OCI-LY1 (cell line): Measurements from ENCODE around the gene LIMA1.

Source experiments
- H2AFZ ChIP-seq: fragments of 200-600 bp; sonication (generic), shearing (Covaris generic); 2 replicates; pipeline ENCODE4 v1.6.0; 2014; ENCODE audit warnings: antibody characterized with exemption, mild to moderate bottlenecking, low read length
- H3F3A ChIP-seq: fragments of 200-600 bp; sonication (generic), shearing (Covaris generic); 2 replicates; pipeline ENCODE4 v1.6.0; 2014; ENCODE audit warnings: mild to moderate bottlenecking, antibody characterized with exemption, low read length, moderate library complexity; ENCODE audit not compliant: insufficient read depth
- H3K27ac ChIP-seq: fragments of 200-600 bp; sonication (generic); 2 replicates; pipeline ENCODE4 v1.5.1; 2014; ENCODE audit warnings: low read length, mixed run types, mild to moderate bottlenecking, low read depth; ENCODE audit not compliant: poor library complexity, severe bottlenecking
- H3K27me3 ChIP-seq: fragments of 200-600 bp; sonication (generic); 2 replicates; pipeline ENCODE4 v1.6.0; 2014; ENCODE audit warnings: antibody characterized with exemption, mild to moderate bottlenecking, low read length, moderate library complexity; ENCODE audit not compliant: insufficient read depth
- H3K36me3 ChIP-seq: fragments of 200-600 bp; sonication (generic); 2 replicates; pipeline ENCODE4 v1.6.1; 2014; ENCODE audit warnings: mild to moderate bottlenecking, antibody characterized with exemption, low read length, moderate library complexity, mixed read lengths; ENCODE audit not compliant: insufficient read depth
- H3K4me1 ChIP-seq: fragments of 200-600 bp; sonication (generic); 2 replicates; pipeline ENCODE4 v1.5.1; 2014; ENCODE audit warnings: mild to moderate bottlenecking, low read length, moderate library complexity; ENCODE audit not compliant: insufficient read depth, severe bottlenecking
- H3K4me2 ChIP-seq: fragments of 200-600 bp; sonication (generic), shearing (Covaris generic); 2 replicates; pipeline ENCODE4 v1.6.1; 2014; ENCODE audit warnings: low read length
- H3K4me3 ChIP-seq: fragments of 200-600 bp; sonication (generic); 2 replicates; pipeline ENCODE4 v1.5.1; 2014; ENCODE audit warnings: low read length, low read depth, mild to moderate bottlenecking, mixed read lengths; ENCODE audit not compliant: poor library complexity, severe bottlenecking
- H3K79me2 ChIP-seq: fragments of 200-600 bp; shearing (Covaris generic); 2 replicates; pipeline ENCODE4 v1.6.1; 2016; ENCODE audit warnings: mixed run types, low read length, mixed read lengths; ENCODE audit not compliant: insufficient read depth
- H3K9ac ChIP-seq: fragments of 200-600 bp; sonication (generic), shearing (Covaris generic); 2 replicates; pipeline ENCODE4 v1.6.1; 2014; ENCODE audit warnings: mild to moderate bottlenecking, low read length, mixed read lengths
- H3K9me2 ChIP-seq: fragments of 200-600 bp; sonication (generic), shearing (Covaris generic); 2 replicates; pipeline ENCODE4 v1.6.1; 2014; ENCODE audit warnings: low read depth, mild to moderate bottlenecking, low read length, mixed read lengths
- H3K9me3 ChIP-seq: fragments of 200-600 bp; shearing (Covaris generic); 2 replicates; pipeline ENCODE4 v1.6.1; 2014; ENCODE audit warnings: low read length, mixed read lengths
- H4K20me1 ChIP-seq: fragments of 200-600 bp; sonication (generic), shearing (Covaris generic); 2 replicates; pipeline ENCODE4 v1.6.0; 2016; ENCODE audit warnings: mild to moderate bottlenecking, low read length; ENCODE audit not compliant: insufficient read depth
- EZH2 ChIP-seq: fragments of 200-600 bp; sonication (generic), shearing (Covaris generic); IDR thresholded peaks from 2 replicates; pipeline ENCODE4 v1.8.0; 2017; ENCODE audit warnings: borderline replicate concordance, mixed run types, mild to moderate bottlenecking, antibody characterized with exemption, low read length, moderate library complexity, mixed read lengths
- TF ChIP-seq, protein P1 (sequence below): fragments of 200-600 bp; sonication (generic), shearing (Covaris generic); IDR thresholded peaks from 2 replicates; pipeline ENCODE4 v1.5.1; 2017; ENCODE audit warnings: mild to moderate bottlenecking, antibody characterized with exemption, low read length, moderate library complexity, mixed read lengths

Gene LIMA1

DNA sequence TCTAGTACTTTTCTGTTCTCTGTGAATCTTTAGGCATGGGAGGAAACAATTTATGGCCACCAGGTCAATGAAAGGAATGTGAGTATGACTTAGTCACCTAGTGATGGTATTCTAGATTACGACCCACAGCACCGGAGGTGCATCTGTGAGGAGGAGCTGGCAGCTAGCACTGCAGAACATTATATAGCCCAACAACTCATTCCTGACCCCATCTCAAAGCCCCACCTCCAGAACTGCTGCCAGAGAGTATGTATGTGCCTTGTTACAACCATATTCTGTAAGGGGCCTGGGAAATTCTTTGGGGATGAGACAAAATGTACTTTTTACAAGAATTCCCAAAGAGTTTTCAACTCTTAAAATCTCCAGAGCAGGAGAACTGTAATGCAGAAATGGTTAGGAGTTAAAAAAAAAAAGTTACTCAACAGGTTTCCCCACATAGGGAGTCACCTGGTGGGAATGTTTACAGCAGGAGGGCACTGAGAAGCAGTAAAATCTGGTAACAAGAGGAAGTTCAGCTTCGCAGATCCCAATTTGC, 81.3 kb downstream of the LIMA1 start:
- no peaks in the 10 kb centered on the region for H4K20me1 ChIP-seq
- no peak overlapping the region for H3K9ac ChIP-seq
- H3K9me3 ChIP-seq = no peaks in the 10 kb centered on the region
- H3K79me2 ChIP-seq = no peaks in the 10 kb centered on the region
- no peaks in the 10 kb centered on the region for H3K27me3 ChIP-seq
- TF ChIP-seq, protein P1, sequence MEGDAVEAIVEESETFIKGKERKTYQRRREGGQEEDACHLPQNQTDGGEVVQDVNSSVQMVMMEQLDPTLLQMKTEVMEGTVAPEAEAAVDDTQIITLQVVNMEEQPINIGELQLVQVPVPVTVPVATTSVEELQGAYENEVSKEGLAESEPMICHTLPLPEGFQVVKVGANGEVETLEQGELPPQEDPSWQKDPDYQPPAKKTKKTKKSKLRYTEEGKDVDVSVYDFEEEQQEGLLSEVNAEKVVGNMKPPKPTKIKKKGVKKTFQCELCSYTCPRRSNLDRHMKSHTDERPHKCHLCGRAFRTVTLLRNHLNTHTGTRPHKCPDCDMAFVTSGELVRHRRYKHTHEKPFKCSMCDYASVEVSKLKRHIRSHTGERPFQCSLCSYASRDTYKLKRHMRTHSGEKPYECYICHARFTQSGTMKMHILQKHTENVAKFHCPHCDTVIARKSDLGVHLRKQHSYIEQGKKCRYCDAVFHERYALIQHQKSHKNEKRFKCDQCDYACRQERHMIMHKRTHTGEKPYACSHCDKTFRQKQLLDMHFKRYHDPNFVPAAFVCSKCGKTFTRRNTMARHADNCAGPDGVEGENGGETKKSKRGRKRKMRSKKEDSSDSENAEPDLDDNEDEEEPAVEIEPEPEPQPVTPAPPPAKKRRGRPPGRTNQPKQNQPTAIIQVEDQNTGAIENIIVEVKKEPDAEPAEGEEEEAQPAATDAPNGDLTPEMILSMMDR = no peak
- no peaks in the 10 kb centered on the region for H3K4me1 ChIP-seq
- no peaks in the 10 kb centered on the region for H3F3A ChIP-seq
- H3K4me3 ChIP-seq = no peak overlapping the region
- no peak overlapping the region for H3K27ac ChIP-seq
- H3K9me2 ChIP-seq = no peaks in the 10 kb centered on the region
- H3K4me2 ChIP-seq = no peak overlapping the region
- H3K36me3 ChIP-seq = no peaks in the 10 kb centered on the region
- no peak overlapping the region for H2AFZ ChIP-seq

DNA sequence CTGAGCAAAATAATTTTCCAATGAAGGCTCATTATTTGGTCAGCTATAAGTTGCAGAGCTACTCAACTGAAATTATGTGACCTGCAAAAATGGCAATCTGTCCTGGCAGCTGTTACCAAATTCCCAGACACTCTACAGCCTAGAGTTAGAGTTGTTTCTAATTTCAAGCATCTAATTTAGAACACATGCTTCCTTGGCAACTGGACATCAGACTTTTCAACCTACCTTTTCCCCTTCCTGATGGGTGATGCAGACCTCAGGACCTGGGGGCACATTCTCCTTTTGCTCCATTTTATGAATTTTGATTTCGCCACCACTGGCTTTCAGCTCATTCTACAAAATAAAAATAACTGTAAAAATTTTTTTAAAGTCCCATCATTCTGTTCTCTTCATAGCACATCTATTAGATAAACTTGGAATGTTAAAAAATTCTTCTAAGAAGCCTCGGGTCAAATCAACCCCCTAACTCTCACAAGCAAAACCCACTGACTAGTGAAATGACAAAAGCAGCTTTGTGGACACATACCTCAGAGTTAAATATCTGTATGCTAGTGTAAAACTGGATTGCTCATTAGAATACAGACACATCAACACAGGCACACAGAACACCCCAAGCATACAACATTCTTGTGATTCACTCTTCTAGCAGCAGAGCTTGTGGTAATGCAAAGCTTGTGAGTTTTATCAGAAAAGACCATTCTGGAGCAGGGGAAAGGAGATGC, 82.6 kb downstream of the LIMA1 start:
- H3K36me3 ChIP-seq = no peaks in the 10 kb centered on the region
- no peak overlapping the region for H3K4me3 ChIP-seq
- no peak overlapping the region for H3K4me2 ChIP-seq
- H4K20me1 ChIP-seq = no peaks in the 10 kb centered on the region
- H3F3A ChIP-seq = no peaks in the 10 kb centered on the region
- no peaks in the 10 kb centered on the region for H3K27me3 ChIP-seq
- H3K9me2 ChIP-seq = no peaks in the 10 kb centered on the region
- no peaks in the 10 kb centered on the region for H3K79me2 ChIP-seq
- no peak overlapping the region for H3K9ac ChIP-seq
- TF ChIP-seq EZH2 = no peak
- H3K9me3 ChIP-seq = no peaks in the 10 kb centered on the region
- no peak overlapping the region for H2AFZ ChIP-seq
- no peaks in the 10 kb centered on the region for H3K4me1 ChIP-seq
- H3K27ac ChIP-seq = no peak overlapping the region

DNA sequence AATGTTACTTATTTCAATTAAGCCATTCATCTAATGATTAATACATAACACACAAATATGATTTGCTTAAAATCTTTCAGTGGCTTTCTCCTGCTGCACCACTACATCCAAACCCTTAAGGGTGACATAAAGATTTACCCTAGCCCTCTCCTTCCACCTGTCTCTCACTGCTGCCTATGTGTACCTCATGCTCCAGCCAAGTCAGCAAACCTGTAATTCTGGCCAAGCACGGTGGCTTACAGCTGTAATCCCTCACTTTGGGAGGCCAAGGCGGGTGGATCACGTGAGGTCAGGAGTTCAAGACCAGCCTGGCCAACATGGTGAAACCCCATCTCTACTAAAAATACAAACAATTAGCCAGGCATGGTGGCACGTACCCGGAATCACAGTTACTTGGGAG, 84.5 kb downstream of the LIMA1 start:
- no peaks in the 10 kb centered on the region for H3K79me2 ChIP-seq
- no peak overlapping the region for H3K27ac ChIP-seq
- H3K4me3 ChIP-seq = no peak overlapping the region
- no peaks in the 10 kb centered on the region for H3K4me1 ChIP-seq
- H3K9me3 ChIP-seq = no peaks in the 10 kb centered on the region
- H3K4me2 ChIP-seq = no peak overlapping the region
- H4K20me1 ChIP-seq = no peaks in the 10 kb centered on the region
- H2AFZ ChIP-seq = no peak overlapping the region
- H3F3A ChIP-seq = no peaks in the 10 kb centered on the region
- no peaks in the 10 kb centered on the region for H3K36me3 ChIP-seq
- H3K9me2 ChIP-seq = no peaks in the 10 kb centered on the region
- no peak overlapping the region for H3K9ac ChIP-seq
- no peaks in the 10 kb centered on the region for H3K27me3 ChIP-seq
- TF ChIP-seq, protein P1 = no peak
- no peak for TF ChIP-seq EZH2

DNA sequence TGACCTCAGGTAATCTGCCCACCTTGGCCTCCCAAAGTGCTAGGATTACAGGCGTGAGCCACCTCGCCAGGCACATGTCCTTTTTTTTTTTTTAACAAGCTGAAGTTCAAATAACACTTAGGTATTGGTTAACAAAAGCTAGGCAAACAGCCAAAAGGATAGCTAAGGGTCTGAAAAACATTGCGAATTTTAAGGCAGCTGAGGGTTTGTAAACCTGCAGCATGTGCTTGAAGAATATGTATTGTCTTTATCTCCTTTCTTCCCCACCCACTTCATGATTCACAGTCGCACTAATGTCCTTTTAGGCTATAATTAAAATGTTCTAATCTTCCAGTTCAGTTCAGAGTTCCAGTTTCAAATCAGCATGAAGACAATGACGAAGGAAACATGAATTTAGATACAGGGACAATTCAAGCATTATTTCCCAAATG, 86.0 kb downstream of the LIMA1 start:
- H3K9ac ChIP-seq = no peak overlapping the region
- no peak overlapping the region for H2AFZ ChIP-seq
- H3K36me3 ChIP-seq = no peaks in the 10 kb centered on the region
- no peak overlapping the region for H3K4me2 ChIP-seq
- no peaks in the 10 kb centered on the region for H3K79me2 ChIP-seq
- H3K9me3 ChIP-seq = no peaks in the 10 kb centered on the region
- no peaks in the 10 kb centered on the region for H3K4me1 ChIP-seq
- H4K20me1 ChIP-seq = no peaks in the 10 kb centered on the region
- H3K27ac ChIP-seq = no peak overlapping the region
- H3K4me3 ChIP-seq = no peak overlapping the region
- no peak for TF ChIP-seq EZH2
- TF ChIP-seq, protein P1 = no peak
- no peaks in the 10 kb centered on the region for H3K9me2 ChIP-seq
- no peaks in the 10 kb centered on the region for H3F3A ChIP-seq
- no peaks in the 10 kb centered on the region for H3K27me3 ChIP-seq
